CD14-positive monocyte (primary cell): Measurements from ENCODE around the gene OLFM3. TPM values are rescaled to one million over a fixed set of nuclear protein-coding genes. Genes with fewer than 3 reads are reported as not detected.

Experiments used
- DNase-seq, 3 donors: peaks; one replicate each; pipeline ENCODE4 v3.0.0-alpha.2; 2011 to 2022
- H2AFZ ChIP-seq: 2 replicates; pipeline ENCODE4 v1.6.0; 2012; ENCODE audit warnings: mild to moderate bottlenecking, low read depth, low read length, inconsistent platforms; ENCODE audit not compliant: insufficient read depth, poor library complexity, severe bottlenecking
- H3K27ac ChIP-seq, 2 donors: 1 replicate in 1 of 2; 2 replicates in 1 of 2; pipeline ENCODE4 v1.5.1; 2012 to 2013; ENCODE audit warnings: low read length in 2 of 2, control low read depth in 1 of 2, inconsistent platforms in 1 of 2, low read depth in 1 of 2, mild to moderate bottlenecking in 1 of 2
- H3K27me3 ChIP-seq, 2 donors: one replicate each; pipeline versions ENCODE4 v1.6.0 to v1.6.1; 2011 to 2013; ENCODE audit warnings: low read length in 2 of 2; ENCODE audit not compliant: control insufficient read depth in 2 of 2, insufficient read depth in 2 of 2
- H3K36me3 ChIP-seq, 2 donors: replicated peaks in 1 of 2; 1 replicate in 1 of 2; 2 replicates in 1 of 2; pipeline versions ENCODE4 v1.5.1 to v1.6.1; 2012 to 2013; ENCODE audit warnings: low read length in 2 of 2, control low read depth in 1 of 2, inconsistent platforms in 1 of 2, mild to moderate bottlenecking in 1 of 2; ENCODE audit not compliant: insufficient read depth in 2 of 2, control insufficient read depth in 1 of 2
- H3K4me1 ChIP-seq, 2 donors: 1 replicate in 1 of 2; 2 replicates in 1 of 2; pipeline versions ENCODE4 v1.5.1 to v1.6.1; 2012 to 2013; ENCODE audit warnings: low read length in 2 of 2, control low read depth in 1 of 2, inconsistent platforms in 1 of 2, mild to moderate bottlenecking in 1 of 2, moderate library complexity in 1 of 2; ENCODE audit not compliant: insufficient read depth in 2 of 2, control insufficient read depth in 1 of 2
- H3K4me2 ChIP-seq: replicated peaks from 2 replicates; pipeline ENCODE3; 2012; ENCODE audit warnings: low read length, moderate library complexity, mild to moderate bottlenecking; ENCODE audit not compliant: poor library complexity, severe bottlenecking; ENCODE audit errors: extremely low read depth
- H3K4me3 ChIP-seq, 3 experiments: fragments of 200-600 bp in 1 of 3; sonication (generic) in 1 of 3; replicated peaks in 1 of 3; 1 replicate in 2 of 3; 2 replicates in 1 of 3; pipeline ENCODE4 v1.5.1; 2011 to 2013; ENCODE audit warnings: low read length in 3 of 3, mild to moderate bottlenecking in 3 of 3, control low read depth in 2 of 3, low read depth in 2 of 3, inconsistent platforms in 1 of 3, moderate library complexity in 1 of 3
- H3K79me2 ChIP-seq: 2 replicates; pipeline ENCODE4 v1.6.0; 2012; ENCODE audit warnings: mild to moderate bottlenecking, control low read depth, inconsistent platforms, low read length, moderate library complexity; ENCODE audit not compliant: insufficient read depth
- H3K9ac ChIP-seq: 2 replicates; pipeline ENCODE4 v1.6.0; 2017; ENCODE audit warnings: low read length, mild to moderate bottlenecking; ENCODE audit not compliant: insufficient read depth, poor library complexity, severe bottlenecking
- H3K9me3 ChIP-seq, 2 donors: replicated peaks in 1 of 2; 1 replicate in 1 of 2; 2 replicates in 1 of 2; pipeline versions ENCODE4 v1.5.1 to v1.6.1; 2012 to 2013; ENCODE audit warnings: low read length in 2 of 2, control low read depth in 1 of 2; ENCODE audit not compliant: control insufficient read depth in 1 of 2, insufficient read depth in 1 of 2
- H4K20me1 ChIP-seq: 2 replicates; pipeline ENCODE4 v1.6.0; 2012; ENCODE audit warnings: mild to moderate bottlenecking, low read length, control low read depth, moderate library complexity; ENCODE audit not compliant: insufficient read depth
- H3K27ac Mint-ChIP-seq, 7 donors: one replicate each; pipeline ENCODE4 v1.8.0; 2020; ENCODE audit warnings: mild to moderate bottlenecking in 7 of 7, mixed read lengths in 7 of 7, moderate library complexity in 6 of 7, inconsistent platforms in 2 of 7
- H3K27me3 Mint-ChIP-seq, 3 donors: one replicate each; pipeline ENCODE4 v1.8.0; 2021 to 2022; ENCODE audit warnings: low read depth in 3 of 3, mild to moderate bottlenecking in 3 of 3, mixed read lengths in 3 of 3, moderate library complexity in 3 of 3, inconsistent platforms in 1 of 3
- H3K36me3 Mint-ChIP-seq, 2 donors: one replicate each; pipeline ENCODE4 v1.8.0; 2020; ENCODE audit warnings: mixed read lengths in 2 of 2, inconsistent platforms in 1 of 2, mild to moderate bottlenecking in 1 of 2
- H3K4me1 Mint-ChIP-seq: one replicate; pipeline ENCODE4 v1.8.0; 2020; ENCODE audit warnings: mild to moderate bottlenecking, mixed read lengths
- H3K4me3 Mint-ChIP-seq, 2 donors: one replicate each; pipeline ENCODE4 v1.8.0; 2020; ENCODE audit warnings: mild to moderate bottlenecking in 2 of 2, mixed read lengths in 2 of 2, moderate library complexity in 1 of 2
- H3K9me3 Mint-ChIP-seq, 7 donors: one replicate each; pipeline ENCODE4 v1.8.0; 2020 to 2022; ENCODE audit warnings: mixed read lengths in 7 of 7, mild to moderate bottlenecking in 6 of 7, moderate library complexity in 6 of 7, inconsistent platforms in 2 of 7
- CTCF ChIP-seq: fragments of 200-600 bp; IDR thresholded peaks from one replicate; pipeline ENCODE4 v1.8.0; 2022; ENCODE audit warnings: antibody characterized with exemption, mild to moderate bottlenecking
- WGBS: methylation state at CpG from one replicate; pipeline ENCODE4 v1.1.5; 2013; ENCODE audit warnings: missing lambda C conversion rate; ENCODE audit not compliant: insufficient coverage; 5-methylcytosine and 5-hydroxymethylcytosine counted together
- intact Hi-C, 2 donors: fragments of 100-400 bp; cut with micrococcal nuclease; formaldehyde crosslinking; loops; one replicate each; pipeline versions ENCODE4 v1.15.0 to v1.15.1; 2023
- polyA plus RNA-seq, 3 donors: library from polyadenylated mRNA; depleted of rRNA in 1 of 3; unstranded in 2 of 3; stranded (reverse) in 1 of 3; fragments of 300-500 nt in 2 of 3; fragments of >200 nt in 1 of 3; fragmentation: Illumina TruSeq in 2 of 3; gene quantifications; 1 replicate in 2 of 3; 2 replicates in 1 of 3; pipeline ENCODE4 v1.2.3, GENCODE V29; 2012 to 2021

OLFM3 gene
- polyA plus RNA-seq, 3 donors: not detected

DNA sequence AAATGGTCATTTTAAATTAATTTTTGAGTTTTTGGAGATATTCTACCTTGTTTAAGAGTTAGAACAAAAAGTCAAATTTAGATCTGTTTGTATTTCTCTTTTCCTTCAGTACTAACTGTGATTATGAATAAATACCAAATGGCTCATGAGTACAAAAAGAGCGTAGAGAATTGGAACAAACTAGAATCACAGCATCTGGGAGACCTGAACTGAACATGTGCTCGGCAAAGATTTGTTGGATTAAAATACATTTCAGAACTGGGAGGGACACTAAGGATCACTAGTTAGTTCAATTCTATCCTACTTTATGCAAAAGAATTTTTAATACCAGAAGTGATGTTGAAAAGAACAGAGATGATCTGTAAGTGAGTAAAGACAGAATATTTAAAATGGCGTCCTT lies 19.5 kb downstream of the OLFM3 start:
- no peaks in the 10 kb centered on the region for H3K27me3 ChIP-seq
- H3K4me3 ChIP-seq: no peak overlapping the region
- no peak overlapping the region for H2AFZ ChIP-seq
- no peak for TF ChIP-seq CTCF
- no peak overlapping the region for H3K9ac ChIP-seq
- intact Hi-C loops: no loop called here
- Mint-ChIP-seq H3K4me1 (no peaks in the 10 kb centered on the region), H3K9me3 (peaks cover 0 to 4% (median 2%) of the 10 kb centered on the region in 7 donors), H3K36me3 (no peaks in the 10 kb centered on the region), H3K27ac (no peak overlapping the region), H3K4me3 (no peak overlapping the region), H3K27me3 (no peaks in the 10 kb centered on the region)
- no peaks in the 10 kb centered on the region for H3K36me3 ChIP-seq
- no peak overlapping the region for H3K4me2 ChIP-seq
- no peak overlapping the region for H3K27ac ChIP-seq
- DNase-seq: no peak
- H3K9me3 ChIP-seq: no peaks in the 10 kb centered on the region
- no peaks in the 10 kb centered on the region for H4K20me1 ChIP-seq
- no peaks in the 10 kb centered on the region for H3K4me1 ChIP-seq
- no peaks in the 10 kb centered on the region for H3K79me2 ChIP-seq
- WGBS: no CpG with 5 or more reads among the region's 3 CpGs

GRCh38 chr1:101976161-101976560 lies 20.6 kb downstream of the OLFM3 start:
- no peak overlapping the region for H3K4me3 Mint-ChIP-seq
- no peaks in the 10 kb centered on the region for H3K4me1 Mint-ChIP-seq
- no peak for TF ChIP-seq CTCF
- Histone ChIP-seq H3K9ac (no peak overlapping the region), H2AFZ (no peak overlapping the region), H3K36me3 (no peaks in the 10 kb centered on the region), H3K27me3 (no peaks in the 10 kb centered on the region), H3K4me3 (no peak overlapping the region), H3K79me2 (no peaks in the 10 kb centered on the region), H3K4me2 (no peak overlapping the region), H3K9me3 (no peaks in the 10 kb centered on the region), H3K4me1 (no peaks in the 10 kb centered on the region), H4K20me1 (no peaks in the 10 kb centered on the region), H3K27ac (no peak overlapping the region)
- intact Hi-C loops: no loop called here
- DNase-seq: no peak
- H3K27me3 Mint-ChIP-seq: no peaks in the 10 kb centered on the region
- peaks cover 0 to 4% (median 2%) of the 10 kb centered on the region in 7 donors for H3K9me3 Mint-ChIP-seq
- no peak overlapping the region for H3K27ac Mint-ChIP-seq
- H3K36me3 Mint-ChIP-seq: no peaks in the 10 kb centered on the region
- WGBS: no CpG with 5 or more reads among the region's 3 CpGs
